ENCODE results near the gene EZH1. TPM values are rescaled to one million over a fixed set of nuclear protein-coding genes. Genes with fewer than 3 reads are reported as not detected.

EZH1 gene
- total and polyA plus RNA-seq, 2 experiments from 2014 or later = 22.4 to 22.8 TPM

- Histone ChIP-seq H3K4me3 (no peak overlapping the region), H3K9me3 (ENCODE audit: low read depth) (no peaks in the 10 kb centered on the region), H3F3A (ENCODE audit: insufficient read depth) (peaks cover 9% of the 10 kb centered on the region), H3K4me1 (ENCODE audit: insufficient read depth) (peaks cover under 1% of the 10 kb centered on the region; the same call in 1 of the 2 replicates), H3K27me3 (replicated peaks; ENCODE audit: insufficient read depth) (no peaks in the 10 kb centered on the region), H4K20me1 (ENCODE audit: insufficient read depth) (no peaks in the 10 kb centered on the region), H3K27ac (no peak overlapping the region), H3K9me2 (ENCODE audit: insufficient read depth) (no peaks in the 10 kb centered on the region), H3K36me3 (ENCODE audit: low read depth) (peaks cover 60% of the 10 kb centered on the region), H2AFZ (no peak overlapping the region), H3K79me2 (ENCODE audit: insufficient read depth) (no peaks in the 10 kb centered on the region), H3K4me2 (ENCODE audit: unreplicated experiment) (no peak overlapping the region), H3K9ac (no peak overlapping the region)
- no peak for DNase-seq
- in situ Hi-C loops (cut with MboI) = no loop called here
- WGBS, 2 experiments (ENCODE audit: low coverage in 1 of 2, low lambda C conversion rate in 2 of 2, missing lambda C conversion rate in 2 of 2) = 94 to 95% methylated on average over 5 of the region's 5 CpGs
- TF ChIP-seq EZH2 (IDR thresholded peaks at IDR 0.05; ENCODE audit: insufficient read depth, poor library complexity, severe bottlenecking) (no peak), EZH2phosphoT487 (IDR thresholded peaks at IDR 0.05; ENCODE audit: insufficient read depth, low read depth) (no peak)
Observed at GRCh38 chr17:42704490-42704836, 40.4 kb downstream of the EZH1 start.

GRCh38 chr17:42702446-42702845, 42.4 kb downstream of the EZH1 start:
- peaks cover 21% of the 10 kb centered on the region for H3F3A ChIP-seq (ENCODE audit: insufficient read depth)
- no peaks in the 10 kb centered on the region for H4K20me1 ChIP-seq (ENCODE audit: insufficient read depth)
- H3K9me2 ChIP-seq (ENCODE audit: insufficient read depth) = no peaks in the 10 kb centered on the region
- H3K4me1 ChIP-seq (ENCODE audit: insufficient read depth) = peaks cover 8% of the 10 kb centered on the region; the same call in 1 of the 2 replicates
- no peak overlapping the region for H3K9ac ChIP-seq
- no peak overlapping the region for H3K27ac ChIP-seq
- no peak overlapping the region for H3K4me2 ChIP-seq (ENCODE audit: unreplicated experiment)
- H3K79me2 ChIP-seq (ENCODE audit: insufficient read depth) = no peaks in the 10 kb centered on the region
- no peaks in the 10 kb centered on the region for H3K27me3 ChIP-seq (replicated peaks; ENCODE audit: insufficient read depth)
- H3K36me3 ChIP-seq (ENCODE audit: low read depth) = peaks cover 44% of the 10 kb centered on the region
- no peak overlapping the region for H3K4me3 ChIP-seq
- 93% methylated on average over 11 of the region's 11 CpGs for WGBS, 2 experiments (ENCODE audit: low coverage in 1 of 2, low lambda C conversion rate in 2 of 2, missing lambda C conversion rate in 2 of 2)
- no peak for DNase-seq
- H2AFZ ChIP-seq = no peak overlapping the region
- TF ChIP-seq EZH2 (IDR thresholded peaks at IDR 0.05; ENCODE audit: insufficient read depth, poor library complexity, severe bottlenecking) (no peak), EZH2phosphoT487 (IDR thresholded peaks at IDR 0.05; ENCODE audit: insufficient read depth, low read depth) (no peak)
- in situ Hi-C loops (cut with MboI) = no loop called here
- H3K9me3 ChIP-seq (ENCODE audit: low read depth) = no peaks in the 10 kb centered on the region

DNA sequence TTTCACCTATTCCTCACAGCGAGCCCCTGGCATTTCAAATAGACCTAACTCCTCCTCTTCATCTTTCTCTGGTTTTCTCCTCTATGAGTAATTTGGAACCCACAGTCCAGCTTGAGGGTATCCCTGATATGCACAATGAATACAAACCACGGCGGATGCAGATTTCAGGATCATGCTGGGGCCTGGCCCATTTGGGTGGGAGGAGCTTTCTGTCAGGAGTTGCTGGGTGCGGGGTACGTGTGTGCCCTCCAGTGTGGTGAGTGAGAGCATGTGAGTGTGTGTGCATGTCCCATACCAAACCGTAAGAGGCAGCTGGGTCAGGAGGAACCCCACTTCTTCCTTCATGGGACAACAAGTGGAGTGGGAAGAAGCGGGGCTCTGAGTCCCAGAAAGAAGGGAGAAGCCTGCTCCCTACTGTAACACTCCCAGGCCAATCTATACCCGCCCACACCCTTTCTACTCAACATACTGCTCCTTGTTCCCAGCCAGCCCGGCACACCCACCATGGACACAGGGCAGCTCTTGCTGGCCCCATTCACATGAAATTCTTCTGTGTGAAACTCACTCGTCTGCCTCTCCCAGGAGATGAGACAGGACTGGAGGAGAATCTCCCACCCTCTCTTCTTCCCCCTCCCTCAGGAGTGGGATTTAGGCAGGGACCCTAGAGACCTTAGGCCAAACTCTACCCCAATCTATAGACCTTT, 44.1 kb downstream of the EZH1 start:
- no peak for DNase-seq
- Histone ChIP-seq H3K4me2 (ENCODE audit: unreplicated experiment) (no peak overlapping the region), H2AFZ (no peak overlapping the region), H3K4me1 (ENCODE audit: insufficient read depth) (peaks cover 8% of the 10 kb centered on the region; the same call in 1 of the 2 replicates), H3K27me3 (replicated peaks; ENCODE audit: insufficient read depth) (no peaks in the 10 kb centered on the region), H3K36me3 (ENCODE audit: low read depth) (peaks cover 29% of the 10 kb centered on the region), H4K20me1 (ENCODE audit: insufficient read depth) (no peaks in the 10 kb centered on the region), H3K9ac (no peak overlapping the region), H3K9me2 (ENCODE audit: insufficient read depth) (no peaks in the 10 kb centered on the region), H3F3A (ENCODE audit: insufficient read depth) (peaks cover 21% of the 10 kb centered on the region), H3K9me3 (ENCODE audit: low read depth) (no peaks in the 10 kb centered on the region), H3K27ac (no peak overlapping the region), H3K4me3 (no peak overlapping the region), H3K79me2 (ENCODE audit: insufficient read depth) (no peaks in the 10 kb centered on the region)
- in situ Hi-C loops (cut with MboI) = no loop called here
- TF ChIP-seq EZH2phosphoT487 (IDR thresholded peaks at IDR 0.05; ENCODE audit: insufficient read depth, low read depth) (no peak), EZH2 (IDR thresholded peaks at IDR 0.05; ENCODE audit: insufficient read depth, poor library complexity, severe bottlenecking) (no peak)
- 73 to 81% methylated on average over 9 to 10 of the region's 10 CpGs for WGBS, 2 experiments (ENCODE audit: low coverage in 1 of 2, low lambda C conversion rate in 2 of 2, missing lambda C conversion rate in 2 of 2)

DNA sequence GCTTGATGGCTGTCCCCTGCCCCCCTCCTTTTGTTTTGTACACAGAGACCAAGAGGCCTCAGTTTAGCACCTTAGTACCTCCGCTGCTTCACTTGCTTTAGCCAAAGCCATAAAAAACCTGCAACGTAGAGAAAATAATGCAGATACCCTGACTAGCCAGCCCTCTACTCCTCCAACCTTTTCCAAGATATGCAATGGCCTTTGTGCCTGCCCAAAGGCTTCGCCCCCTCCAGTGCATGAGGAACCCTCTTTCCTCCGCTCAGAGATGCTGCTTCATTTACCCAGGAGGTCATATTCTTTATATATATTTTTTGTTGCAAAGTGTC, 45.5 kb downstream of the EZH1 start:
- no peak overlapping the region for H2AFZ ChIP-seq

More for the DNA sequence above, 45.5 kb downstream of the EZH1 start:
- Histone ChIP-seq H3F3A (ENCODE audit: insufficient read depth) (peaks cover 21% of the 10 kb centered on the region), H3K36me3 (ENCODE audit: low read depth) (peaks cover 15% of the 10 kb centered on the region), H3K27me3 (replicated peaks; ENCODE audit: insufficient read depth) (no peaks in the 10 kb centered on the region), H3K9me3 (ENCODE audit: low read depth) (no peaks in the 10 kb centered on the region), H3K27ac (no peak overlapping the region), H3K79me2 (ENCODE audit: insufficient read depth) (no peaks in the 10 kb centered on the region), H3K4me1 (ENCODE audit: insufficient read depth) (peaks cover 8% of the 10 kb centered on the region; the same call in 1 of the 2 replicates), H3K4me2 (ENCODE audit: unreplicated experiment) (no peak overlapping the region), H3K4me3 (no peak overlapping the region), H3K9me2 (ENCODE audit: insufficient read depth) (no peaks in the 10 kb centered on the region), H4K20me1 (ENCODE audit: insufficient read depth) (no peaks in the 10 kb centered on the region), H3K9ac (no peak overlapping the region)
- TF ChIP-seq EZH2 (IDR thresholded peaks at IDR 0.05; ENCODE audit: insufficient read depth, poor library complexity, severe bottlenecking) = no peak
- no peak for TF ChIP-seq EZH2phosphoT487 (IDR thresholded peaks at IDR 0.05; ENCODE audit: insufficient read depth, low read depth)
- in situ Hi-C loops (cut with MboI) = no loop called here
- DNase-seq = no peak
- WGBS, 2 experiments (ENCODE audit: low coverage in 1 of 2, low lambda C conversion rate in 2 of 2, missing lambda C conversion rate in 2 of 2) = 97 to 98% methylated on average over 4 of the region's 4 CpGs

Data from GM23248 (cell line).